HEK293 (cell line): ENCODE measurements around the gene TMEM187.

Experiments used
- CTCF ChIA-PET: fragments of 350-600 bp; formaldehyde crosslinking; extraction: SDS; loops from one replicate; lab custom pipeline; 2021; ENCODE audit warnings: antibody characterized with exemption; lab: Yijun Ruan, JAX
- POLR2A ChIA-PET: fragments of 300-600 bp; formaldehyde crosslinking; extraction: SDS; loops from one replicate; lab custom pipeline; 2020; ENCODE audit warnings: antibody characterized with exemption, inconsistent platforms; lab: Yijun Ruan, JAX
- H3K27ac ChIP-seq: fragments of 200-500 bp; sonication (Bioruptor generic); 2 replicates; pipeline ENCODE4 v1.5.1; 2014; ENCODE audit warnings: low read depth, low read length, control low read depth, inconsistent platforms; ENCODE audit errors: extremely low read depth
- H3K36me3 ChIP-seq, 2 experiments: fragments of 200-500 bp in 1 of 2; sonication (Bioruptor generic) in 1 of 2; 1 replicate in 1 of 2; 2 replicates in 1 of 2; pipeline ENCODE4 v1.5.1; 2014 to 2017; ENCODE audit warnings: inconsistent platforms in 2 of 2, low read length in 2 of 2; ENCODE audit not compliant: control insufficient read depth in 2 of 2, insufficient read depth in 1 of 2
- H3K4me1 ChIP-seq: fragments of 200-500 bp; sonication (Bioruptor generic); 2 replicates; pipeline ENCODE4 v1.5.1; 2014; ENCODE audit warnings: mild to moderate bottlenecking, low read length, inconsistent platforms; ENCODE audit not compliant: control insufficient read depth, insufficient read depth
- H3K4me3 ChIP-seq: 2 replicates; pipeline ENCODE4 v1.5.1; 2011; ENCODE audit warnings: low read depth, mild to moderate bottlenecking, control low read depth, low read length, moderate library complexity
- H3K9me3 ChIP-seq: fragments of 200-500 bp; sonication (Bioruptor generic); 2 replicates; pipeline ENCODE4 v1.5.1; 2014; ENCODE audit warnings: low read depth, low read length, inconsistent platforms; ENCODE audit not compliant: control insufficient read depth, insufficient read depth
- GLI2 ChIP-seq: fragments of 450-650 bp; formaldehyde crosslinking; IDR thresholded peaks from 2 replicates; pipeline ENCODE4; 2017; ENCODE audit warnings: missing biosample characterization, missing genetic modification characterization, low read depth, borderline replicate concordance
- HOXC10 ChIP-seq: sonication (generic); formaldehyde crosslinking; IDR thresholded peaks from 2 replicates; pipeline ENCODE4 v1.8.1; 2023; ENCODE audit warnings: mild to moderate bottlenecking, missing genetic modification reagents
- PATZ1 ChIP-seq: fragments of 450-650 bp; formaldehyde crosslinking; IDR thresholded peaks from 2 replicates; pipeline ENCODE4 v1.5.1; 2016; ENCODE audit warnings: missing biosample characterization, missing genetic modification characterization
- SP2 ChIP-seq: fragments of 450-650 bp; formaldehyde crosslinking; IDR thresholded peaks from 2 replicates; pipeline ENCODE4 v1.5.1; 2016; ENCODE audit warnings: missing biosample characterization, missing genetic modification characterization
- ZBTB26 ChIP-seq: fragments of 450-650 bp; formaldehyde crosslinking; optimal IDR thresholded peaks from 2 replicates; pipeline ENCODE3; 2016; ENCODE audit warnings: missing biosample characterization, mild to moderate bottlenecking, missing genetic modification characterization
- ZNF148 ChIP-seq: fragments of 450-650 bp; formaldehyde crosslinking; IDR thresholded peaks from 2 replicates; pipeline ENCODE4 v1.5.0; 2017; ENCODE audit warnings: missing biosample characterization, missing genetic modification characterization, borderline replicate concordance
- ZNF2 ChIP-seq: fragments of 450-650 bp; formaldehyde crosslinking; IDR thresholded peaks from 2 replicates; pipeline ENCODE4 v1.5.1; 2016; ENCODE audit warnings: missing biosample characterization, missing genetic modification characterization
- ZNF223 ChIP-seq: fragments of 450-650 bp; formaldehyde crosslinking; IDR thresholded peaks from 2 replicates; pipeline ENCODE4 v1.5.1; 2016; ENCODE audit warnings: missing biosample characterization, missing genetic modification characterization
- ZNF366 ChIP-seq: fragments of 450-650 bp; formaldehyde crosslinking; conservative IDR thresholded peaks from 2 replicates; pipeline ENCODE4 v1.5.1; 2016; ENCODE audit warnings: missing biosample characterization, missing genetic modification characterization
- ZNF510 ChIP-seq: fragments of 450-650 bp; formaldehyde crosslinking; IDR thresholded peaks from 2 replicates; pipeline ENCODE4 v1.5.1; 2018; ENCODE audit warnings: mild to moderate bottlenecking, missing genetic modification characterization, missing biosample characterization; ENCODE audit not compliant: insufficient replicate concordance
- ZNF548 ChIP-seq: fragments of 450-650 bp; formaldehyde crosslinking; IDR thresholded peaks from 2 replicates; pipeline ENCODE4 v1.5.1; 2016; ENCODE audit warnings: missing biosample characterization, missing genetic modification characterization
- ZNF621 ChIP-seq: fragments of 450-650 bp; formaldehyde crosslinking; IDR thresholded peaks from 2 replicates; pipeline ENCODE4 v1.5.1; 2017; ENCODE audit warnings: missing biosample characterization, missing genetic modification characterization
- ZNF626 ChIP-seq: fragments of 450-650 bp; sonication (Bioruptor Pico); formaldehyde crosslinking; IDR thresholded peaks from 2 replicates; pipeline ENCODE4 v1.5.1; 2018; ENCODE audit warnings: missing biosample characterization, missing genetic modification characterization, inconsistent platforms
- ZNF664 ChIP-seq: fragments of 450-650 bp; formaldehyde crosslinking; IDR thresholded peaks from 2 replicates; pipeline ENCODE4 v1.5.1; 2016; ENCODE audit warnings: missing biosample characterization, missing genetic modification characterization
- TF ChIP-seq, protein P1 (sequence below): fragments of 450-650 bp; formaldehyde crosslinking; conservative IDR thresholded peaks from 2 replicates; pipeline ENCODE4 v1.5.1; 2016; ENCODE audit warnings: low read depth, missing biosample characterization, missing genetic modification characterization
- TF ChIP-seq, protein P2 (sequence below): fragments of 450-650 bp; formaldehyde crosslinking; IDR thresholded peaks from 2 replicates; pipeline ENCODE4 v1.5.1; 2016; ENCODE audit warnings: missing biosample characterization, missing genetic modification characterization
- TF ChIP-seq, protein P3 (sequence below): fragments of 450-650 bp; formaldehyde crosslinking; IDR thresholded peaks from 2 replicates; pipeline ENCODE4 v1.5.1; 2016; ENCODE audit warnings: missing biosample characterization, missing genetic modification characterization

TMEM187 gene

DNA sequence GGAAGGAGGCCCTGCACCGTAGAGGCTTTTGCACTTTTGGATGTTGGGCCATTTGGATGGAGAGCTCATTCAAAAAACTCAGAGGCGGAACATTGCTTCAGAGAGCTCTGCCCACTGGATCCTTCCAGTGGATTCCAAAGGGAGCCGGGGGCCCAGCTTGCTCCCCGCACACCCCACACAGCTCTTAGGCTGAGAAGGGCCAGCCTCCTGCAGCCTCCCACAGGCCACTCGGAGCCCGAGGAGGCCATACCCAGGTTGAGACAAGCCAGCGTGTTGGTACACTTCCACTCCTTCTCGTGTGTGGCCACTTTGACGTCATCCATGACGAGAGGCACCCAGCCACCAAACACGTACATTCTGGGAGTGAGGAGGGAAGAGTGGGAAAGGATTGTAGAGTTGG, 11.3 kb upstream of the TMEM187 start:
- ChIA-PET CTCF (interaction anchor here (0.5 to 2.0 kb wide), 5 partner anchors 9 to 1003 kb away, joined by 3 to 10 read pairs (median 3); partner anchors contain the start of gene DUSP9), POLR2A (interaction anchor here (0.9 to 2.0 kb wide), 3 partner anchors 10 to 38 kb away, joined by 3 to 13 read pairs (median 4); partner anchors contain the start of gene HCFC1)
- Histone ChIP-seq H3K9me3 (no peaks in the 10 kb centered on the region), H3K27ac (no peak overlapping the region), H3K4me3 (no peak overlapping the region), H3K36me3 (peaks cover 39 to 97% of the 10 kb centered on the region in 2 experiments), H3K4me1 (no peaks in the 10 kb centered on the region)
- no peak for TF ChIP-seq GLI2 (tag by site-specific recombination)
- no peak for TF ChIP-seq ZNF548 (tag by site-specific recombination)
- no peak for TF ChIP-seq ZNF626
- no peak for TF ChIP-seq ZNF664 (tag by site-specific recombination)
- TF ChIP-seq, protein P1, sequence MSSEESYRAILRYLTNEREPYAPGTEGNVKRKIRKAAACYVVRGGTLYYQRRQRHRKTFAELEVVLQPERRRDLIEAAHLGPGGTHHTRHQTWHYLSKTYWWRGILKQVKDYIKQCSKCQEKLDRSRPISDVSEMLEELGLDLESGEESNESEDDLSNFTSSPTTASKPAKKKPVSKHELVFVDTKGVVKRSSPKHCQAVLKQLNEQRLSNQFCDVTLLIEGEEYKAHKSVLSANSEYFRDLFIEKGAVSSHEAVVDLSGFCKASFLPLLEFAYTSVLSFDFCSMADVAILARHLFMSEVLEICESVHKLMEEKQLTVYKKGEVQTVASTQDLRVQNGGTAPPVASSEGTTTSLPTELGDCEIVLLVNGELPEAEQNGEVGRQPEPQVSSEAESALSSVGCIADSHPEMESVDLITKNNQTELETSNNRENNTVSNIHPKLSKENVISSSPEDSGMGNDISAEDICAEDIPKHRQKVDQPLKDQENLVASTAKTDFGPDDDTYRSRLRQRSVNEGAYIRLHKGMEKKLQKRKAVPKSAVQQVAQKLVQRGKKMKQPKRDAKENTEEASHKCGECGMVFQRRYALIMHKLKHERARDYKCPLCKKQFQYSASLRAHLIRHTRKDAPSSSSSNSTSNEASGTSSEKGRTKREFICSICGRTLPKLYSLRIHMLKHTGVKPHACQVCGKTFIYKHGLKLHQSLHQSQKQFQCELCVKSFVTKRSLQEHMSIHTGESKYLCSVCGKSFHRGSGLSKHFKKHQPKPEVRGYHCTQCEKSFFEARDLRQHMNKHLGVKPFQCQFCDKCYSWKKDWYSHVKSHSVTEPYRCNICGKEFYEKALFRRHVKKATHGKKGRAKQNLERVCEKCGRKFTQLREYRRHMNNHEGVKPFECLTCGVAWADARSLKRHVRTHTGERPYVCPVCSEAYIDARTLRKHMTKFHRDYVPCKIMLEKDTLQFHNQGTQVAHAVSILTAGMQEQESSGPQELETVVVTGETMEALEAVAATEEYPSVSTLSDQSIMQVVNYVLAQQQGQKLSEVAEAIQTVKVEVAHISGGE (tag by site-specific recombination): no peak
- no peak for TF ChIP-seq SP2
- TF ChIP-seq, protein P2, sequence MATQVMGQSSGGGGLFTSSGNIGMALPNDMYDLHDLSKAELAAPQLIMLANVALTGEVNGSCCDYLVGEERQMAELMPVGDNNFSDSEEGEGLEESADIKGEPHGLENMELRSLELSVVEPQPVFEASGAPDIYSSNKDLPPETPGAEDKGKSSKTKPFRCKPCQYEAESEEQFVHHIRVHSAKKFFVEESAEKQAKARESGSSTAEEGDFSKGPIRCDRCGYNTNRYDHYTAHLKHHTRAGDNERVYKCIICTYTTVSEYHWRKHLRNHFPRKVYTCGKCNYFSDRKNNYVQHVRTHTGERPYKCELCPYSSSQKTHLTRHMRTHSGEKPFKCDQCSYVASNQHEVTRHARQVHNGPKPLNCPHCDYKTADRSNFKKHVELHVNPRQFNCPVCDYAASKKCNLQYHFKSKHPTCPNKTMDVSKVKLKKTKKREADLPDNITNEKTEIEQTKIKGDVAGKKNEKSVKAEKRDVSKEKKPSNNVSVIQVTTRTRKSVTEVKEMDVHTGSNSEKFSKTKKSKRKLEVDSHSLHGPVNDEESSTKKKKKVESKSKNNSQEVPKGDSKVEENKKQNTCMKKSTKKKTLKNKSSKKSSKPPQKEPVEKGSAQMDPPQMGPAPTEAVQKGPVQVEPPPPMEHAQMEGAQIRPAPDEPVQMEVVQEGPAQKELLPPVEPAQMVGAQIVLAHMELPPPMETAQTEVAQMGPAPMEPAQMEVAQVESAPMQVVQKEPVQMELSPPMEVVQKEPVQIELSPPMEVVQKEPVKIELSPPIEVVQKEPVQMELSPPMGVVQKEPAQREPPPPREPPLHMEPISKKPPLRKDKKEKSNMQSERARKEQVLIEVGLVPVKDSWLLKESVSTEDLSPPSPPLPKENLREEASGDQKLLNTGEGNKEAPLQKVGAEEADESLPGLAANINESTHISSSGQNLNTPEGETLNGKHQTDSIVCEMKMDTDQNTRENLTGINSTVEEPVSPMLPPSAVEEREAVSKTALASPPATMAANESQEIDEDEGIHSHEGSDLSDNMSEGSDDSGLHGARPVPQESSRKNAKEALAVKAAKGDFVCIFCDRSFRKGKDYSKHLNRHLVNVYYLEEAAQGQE: no peak
- TF ChIP-seq ZBTB26: no peak
- no peak for TF ChIP-seq HOXC10 (CRISPR knock-in tag)
- TF ChIP-seq ZNF510 (tag by site-specific recombination): no peak
- TF ChIP-seq ZNF366 (tag by site-specific recombination): no peak
- no peak for TF ChIP-seq ZNF223 (tag by site-specific recombination)
- TF ChIP-seq, protein P3, sequence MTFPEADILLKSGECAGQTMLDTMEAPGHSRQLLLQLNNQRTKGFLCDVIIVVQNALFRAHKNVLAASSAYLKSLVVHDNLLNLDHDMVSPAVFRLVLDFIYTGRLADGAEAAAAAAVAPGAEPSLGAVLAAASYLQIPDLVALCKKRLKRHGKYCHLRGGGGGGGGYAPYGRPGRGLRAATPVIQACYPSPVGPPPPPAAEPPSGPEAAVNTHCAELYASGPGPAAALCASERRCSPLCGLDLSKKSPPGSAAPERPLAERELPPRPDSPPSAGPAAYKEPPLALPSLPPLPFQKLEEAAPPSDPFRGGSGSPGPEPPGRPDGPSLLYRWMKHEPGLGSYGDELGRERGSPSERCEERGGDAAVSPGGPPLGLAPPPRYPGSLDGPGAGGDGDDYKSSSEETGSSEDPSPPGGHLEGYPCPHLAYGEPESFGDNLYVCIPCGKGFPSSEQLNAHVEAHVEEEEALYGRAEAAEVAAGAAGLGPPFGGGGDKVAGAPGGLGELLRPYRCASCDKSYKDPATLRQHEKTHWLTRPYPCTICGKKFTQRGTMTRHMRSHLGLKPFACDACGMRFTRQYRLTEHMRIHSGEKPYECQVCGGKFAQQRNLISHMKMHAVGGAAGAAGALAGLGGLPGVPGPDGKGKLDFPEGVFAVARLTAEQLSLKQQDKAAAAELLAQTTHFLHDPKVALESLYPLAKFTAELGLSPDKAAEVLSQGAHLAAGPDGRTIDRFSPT (tag by site-specific recombination): no peak
- TF ChIP-seq ZNF621 (tag by site-specific recombination): no peak
- TF ChIP-seq PATZ1 (tag by site-specific recombination): no peak
- TF ChIP-seq ZNF148 (tag by site-specific recombination): no peak
- no peak for TF ChIP-seq ZNF2 (tag by site-specific recombination)
